Keratinocyte (primary cell): ENCODE measurements around the gene RUNX1. TPM values are rescaled to one million over a fixed set of nuclear protein-coding genes. Genes with fewer than 3 reads are reported as not detected.
"Not testable (repeated sequence)": the region's sequence is repeated elsewhere in the genome, so short reads cannot be mapped to it uniquely, and the experiment has no call there.

Experiments used
- DNase-seq: peaks from one replicate; pipeline ENCODE4 v3.0.0-alpha.2; 2011; ENCODE audit warnings: low read depth, missing footprints, low spot score
- FAIRE-seq: peaks from 2 replicates; lab custom pipeline; 2011; peaks lifted over from hg19 to GRCh38; lab: Jason Lieb, UNC
- H2AFZ ChIP-seq: 2 replicates; pipeline ENCODE4 v1.6.0; 2012; ENCODE audit warnings: low read length, control low read depth, inconsistent platforms; ENCODE audit not compliant: control insufficient read depth
- H3K27ac ChIP-seq: 2 replicates; pipeline ENCODE4 v1.5.1; 2011; ENCODE audit warnings: low read length; ENCODE audit not compliant: control insufficient read depth, insufficient read depth
- H3K27me3 ChIP-seq: 3 replicates; pipeline ENCODE4 v1.6.0; 2011; ENCODE audit warnings: low read length; ENCODE audit not compliant: control insufficient read depth, insufficient read depth; ENCODE audit errors: extremely low read depth
- H3K36me3 ChIP-seq, 2 experiments: 2 replicates in 1 of 2; 3 replicates in 1 of 2; pipeline ENCODE4 v1.5.1; 2011; ENCODE audit warnings: low read length in 2 of 2, mild to moderate bottlenecking in 1 of 2; ENCODE audit not compliant: control insufficient read depth in 2 of 2, insufficient read depth in 2 of 2; ENCODE audit errors: extremely low read depth in 1 of 2
- H3K4me1 ChIP-seq: 3 replicates; pipeline ENCODE4 v1.5.1; 2011; ENCODE audit warnings: low read length; ENCODE audit not compliant: control insufficient read depth, insufficient read depth; ENCODE audit errors: extremely low read depth
- H3K4me2 ChIP-seq: 3 replicates; pipeline ENCODE4 v1.6.0; 2011; ENCODE audit warnings: low read depth, low read length; ENCODE audit not compliant: control insufficient read depth, insufficient read depth; ENCODE audit errors: extremely low read depth
- H3K4me3 ChIP-seq, 3 experiments: fragments of 200-600 bp in 1 of 3; sonication (generic) in 1 of 3; 2 replicates in 2 of 3; 3 replicates in 1 of 3; pipeline ENCODE4 v1.5.1; 2011 to 2016; ENCODE audit warnings: low read length in 3 of 3, mild to moderate bottlenecking in 3 of 3, control low read depth in 2 of 3, inconsistent platforms in 1 of 3, low read depth in 1 of 3, mixed read lengths in 1 of 3, mixed run types in 1 of 3, moderate library complexity in 1 of 3; ENCODE audit not compliant: control insufficient read depth in 2 of 3, insufficient read depth in 2 of 3; ENCODE audit errors: extremely low read depth in 1 of 3
- H3K79me2 ChIP-seq: 2 replicates; pipeline ENCODE4 v1.6.0; 2012; ENCODE audit warnings: low read length; ENCODE audit not compliant: control insufficient read depth, insufficient read depth
- H3K9ac ChIP-seq: 3 replicates; pipeline ENCODE4 v1.6.0; 2011; ENCODE audit warnings: low read length; ENCODE audit not compliant: control insufficient read depth, insufficient read depth; ENCODE audit errors: extremely low read depth
- H3K9me1 ChIP-seq: 3 replicates; pipeline ENCODE4 v1.6.0; 2011; ENCODE audit warnings: low read length; ENCODE audit not compliant: control insufficient read depth, insufficient read depth; ENCODE audit errors: extremely low read depth
- H3K9me3 ChIP-seq: 2 replicates; pipeline ENCODE4 v1.5.1; 2012; ENCODE audit warnings: low read depth, low read length; ENCODE audit not compliant: control insufficient read depth
- H4K20me1 ChIP-seq: 3 replicates; pipeline ENCODE4 v1.6.0; 2011; ENCODE audit warnings: low read length; ENCODE audit not compliant: control insufficient read depth, insufficient read depth; ENCODE audit errors: extremely low read depth
- CTCF ChIP-seq, 3 experiments: IDR thresholded peaks in 1 of 3; conservative IDR thresholded peaks in 1 of 3; optimal IDR thresholded peaks in 1 of 3; 2 replicates in 2 of 3; 3 replicates in 1 of 3; pipeline versions ENCODE3 to v1.5.1; 2011; ENCODE audit warnings: low read length in 3 of 3, mild to moderate bottlenecking in 3 of 3, moderate library complexity in 2 of 3, control low read depth in 1 of 3, inconsistent platforms in 1 of 3; ENCODE audit not compliant: insufficient read depth in 2 of 3; ENCODE audit errors: extremely low read depth in 1 of 3
- EZH2 ChIP-seq: IDR thresholded peaks from one replicate; pipeline ENCODE4 v1.6.1; 2012; ENCODE audit warnings: inconsistent platforms, mild to moderate bottlenecking, low read length, moderate library complexity
- dilution Hi-C: fragments of 300-500 bp; cut with MboI; formaldehyde crosslinking; loops from one replicate; pipeline ENCODE4 v1.7.0; 2020; ENCODE audit warnings: low sequenced_read_pairs; ENCODE audit not compliant: extremely low pct_ligation_motif_present
- polyA plus RNA-seq, 5 experiments: library from polyadenylated mRNA; depleted of rRNA in 3 of 5; stranded (reverse) in 3 of 5; stranded (forward) in 1 of 5; unstranded in 1 of 5; fragments of >200 nt; gene quantifications; 1 replicate in 1 of 5; 2 replicates in 3 of 5; 3 replicates in 1 of 5; pipeline versions ENCODE4 v1.2.1 to v1.2.3, GENCODE V29; 2011 to 2012; ENCODE audit warnings: missing spikeins in 2 of 5, low read depth in 1 of 5, low replicate concordance in 1 of 5

RUNX1 gene
- polyA plus RNA-seq, 1 donor (not counting 4 experiments of a cell fraction or from before 2014, with no cell fraction given), result 44.9 TPM

- Histone ChIP-seq H3K27ac (peak overlapping the region; percentile 17), H3K27me3 (no peaks in the 10 kb centered on the region), H3K9me3 (no peaks in the 10 kb centered on the region), H3K9me1 (peaks cover 5% of the 10 kb centered on the region), H3K4me2 (no peak overlapping the region), H2AFZ (no peak overlapping the region), H3K36me3 (peaks cover 5 to 34% of the 10 kb centered on the region in 2 experiments), H3K4me3 (no peak overlapping the region), H3K79me2 (peaks cover 41% of the 10 kb centered on the region), H3K4me1 (peaks cover 82% of the 10 kb centered on the region), H3K9ac (no peak overlapping the region), H4K20me1 (no peaks in the 10 kb centered on the region)
- DNase-seq (no peak), FAIRE-seq (no peak)
- TF ChIP-seq CTCF (optimal IDR thresholded peaks at IDR 0.05 in 1 of 3, IDR thresholded peaks at IDR 0.05 in 1 of 3, conservative IDR thresholded peaks at IDR 0.05 in 1 of 3; ENCODE audit: extremely low read depth in 1 of 3, insufficient read depth in 2 of 3, low read length in 3 of 3), result no peak
- TF ChIP-seq EZH2, result no peak
- dilution Hi-C loops, result no loop called here
Measured at GRCh38 chr21:34805157-34805556, 243.9 kb downstream of the RUNX1 start.

GRCh38 chr21:34804584-34804983 lies 244.5 kb downstream of the RUNX1 start:
- DNase-seq, H3K9ac ChIP-seq, H4K20me1 ChIP-seq, H3K9me1 ChIP-seq, dilution Hi-C loops, H3K4me3 ChIP-seq, H3K27me3 ChIP-seq, FAIRE-seq, H3K4me2 ChIP-seq, H3K9me3 ChIP-seq, H2AFZ ChIP-seq: not testable (repeated sequence)
- Histone ChIP-seq H3K79me2 (peaks cover 45% of the 10 kb centered on the region), H3K27ac (peak overlapping the region; percentile 62), H3K36me3 (peaks cover 1 to 37% of the 10 kb centered on the region in 2 experiments), H3K4me1 (peaks cover 79% of the 10 kb centered on the region)

- DNase-seq, result no peak
- Histone ChIP-seq H3K27me3 (no peaks in the 10 kb centered on the region), H3K9me3 (no peaks in the 10 kb centered on the region), H3K4me3 (no peak overlapping the region), H3K9ac (no peak overlapping the region), H3K4me1 (peaks cover 79% of the 10 kb centered on the region), H3K79me2 (peaks cover 48% of the 10 kb centered on the region), H3K9me1 (peaks cover 5% of the 10 kb centered on the region), H3K27ac (peak overlapping the region; percentile 62), H3K36me3 (peaks cover 6 to 39% of the 10 kb centered on the region in 2 experiments), H2AFZ (no peak overlapping the region), H4K20me1 (no peaks in the 10 kb centered on the region), H3K4me2 (no peak overlapping the region)
- no peak for TF ChIP-seq CTCF (optimal IDR thresholded peaks at IDR 0.05 in 1 of 3, IDR thresholded peaks at IDR 0.05 in 1 of 3, conservative IDR thresholded peaks at IDR 0.05 in 1 of 3; ENCODE audit: extremely low read depth in 1 of 3, insufficient read depth in 2 of 3, low read length in 3 of 3)
- FAIRE-seq, result no peak
- dilution Hi-C loops, result no loop called here
Measured at GRCh38 chr21:34803782-34804370, 245.2 kb downstream of the RUNX1 start.
